Chondrocyte (in vitro differentiated cells): Measurements from ENCODE around the gene FAM13A. TPM values are rescaled to one million over a fixed set of nuclear protein-coding genes. Genes with fewer than 3 reads are reported as not detected.

Experiments
- DNase-seq: peaks from one replicate; pipeline ENCODE4 v3.0.0; 2021; ENCODE audit warnings: mixed read lengths, low spot score
- H3K27ac Mint-ChIP-seq: one replicate; pipeline ENCODE4 v1.8.0; 2021; ENCODE audit warnings: mild to moderate bottlenecking, moderate library complexity, mixed read lengths; ENCODE audit not compliant: unreplicated experiment
- H3K27me3 Mint-ChIP-seq: 2 replicates; pipeline ENCODE4 v1.8.0; 2021; ENCODE audit warnings: low read depth, mixed read lengths
- H3K36me3 Mint-ChIP-seq: 2 replicates; pipeline ENCODE4 v1.8.0; 2021; ENCODE audit warnings: low read depth, mixed read lengths
- H3K4me1 Mint-ChIP-seq: 2 replicates; pipeline ENCODE4 v1.8.0; 2021; ENCODE audit warnings: low read depth, mild to moderate bottlenecking, mixed read lengths
- H3K4me3 Mint-ChIP-seq: one replicate; pipeline ENCODE4 v1.8.0; 2021; ENCODE audit warnings: mild to moderate bottlenecking, moderate library complexity, mixed read lengths; ENCODE audit not compliant: unreplicated experiment
- H3K9me3 Mint-ChIP-seq: 2 replicates; pipeline ENCODE4 v1.8.0; 2021; ENCODE audit warnings: low read depth, mixed read lengths
- total RNA-seq: library from RNA; stranded (reverse); gene quantifications from 3 replicates; pipeline ENCODE4 v1.2.1, GENCODE V29; 2021
- TF ChIP-seq, protein P1 (sequence below): fragments of 200-600 bp; sonication (generic); IDR thresholded peaks from 2 replicates; pipeline ENCODE4 v1.5.0; 2021; ENCODE audit warnings: antibody characterized with exemption, mild to moderate bottlenecking, moderate library complexity

Gene FAM13A
- total RNA-seq, 1 donor from 2014 or later, result 10.5 TPM

DNA sequence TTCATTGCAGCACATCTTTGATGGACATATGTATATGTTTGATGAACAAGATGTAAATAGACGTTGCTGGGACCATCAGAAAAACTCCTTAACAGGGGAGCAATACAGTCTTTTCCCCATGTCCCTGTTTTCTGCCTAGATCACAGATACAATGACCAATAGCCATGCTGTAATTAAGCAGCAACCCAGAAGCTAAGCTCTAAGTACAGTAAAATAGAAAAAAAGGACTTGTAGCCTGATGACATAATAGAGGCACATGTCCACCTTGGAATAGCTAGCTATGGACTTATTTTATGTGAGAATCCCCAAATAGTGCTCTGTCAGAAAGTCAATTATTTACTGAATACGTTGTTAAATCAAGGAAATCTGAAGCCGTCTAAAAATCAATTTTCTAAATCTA, 14.9 kb downstream of the FAM13A start:
- Mint-ChIP-seq H3K27ac (no peak overlapping the region), H3K36me3 (peaks cover 2% of the 10 kb centered on the region), H3K9me3 (no peaks in the 10 kb centered on the region), H3K4me1 (peaks cover 4% of the 10 kb centered on the region), H3K4me3 (no peak overlapping the region), H3K27me3 (no peaks in the 10 kb centered on the region)
- no peak for DNase-seq
- TF ChIP-seq, protein P1, sequence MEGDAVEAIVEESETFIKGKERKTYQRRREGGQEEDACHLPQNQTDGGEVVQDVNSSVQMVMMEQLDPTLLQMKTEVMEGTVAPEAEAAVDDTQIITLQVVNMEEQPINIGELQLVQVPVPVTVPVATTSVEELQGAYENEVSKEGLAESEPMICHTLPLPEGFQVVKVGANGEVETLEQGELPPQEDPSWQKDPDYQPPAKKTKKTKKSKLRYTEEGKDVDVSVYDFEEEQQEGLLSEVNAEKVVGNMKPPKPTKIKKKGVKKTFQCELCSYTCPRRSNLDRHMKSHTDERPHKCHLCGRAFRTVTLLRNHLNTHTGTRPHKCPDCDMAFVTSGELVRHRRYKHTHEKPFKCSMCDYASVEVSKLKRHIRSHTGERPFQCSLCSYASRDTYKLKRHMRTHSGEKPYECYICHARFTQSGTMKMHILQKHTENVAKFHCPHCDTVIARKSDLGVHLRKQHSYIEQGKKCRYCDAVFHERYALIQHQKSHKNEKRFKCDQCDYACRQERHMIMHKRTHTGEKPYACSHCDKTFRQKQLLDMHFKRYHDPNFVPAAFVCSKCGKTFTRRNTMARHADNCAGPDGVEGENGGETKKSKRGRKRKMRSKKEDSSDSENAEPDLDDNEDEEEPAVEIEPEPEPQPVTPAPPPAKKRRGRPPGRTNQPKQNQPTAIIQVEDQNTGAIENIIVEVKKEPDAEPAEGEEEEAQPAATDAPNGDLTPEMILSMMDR, result no peak

DNA sequence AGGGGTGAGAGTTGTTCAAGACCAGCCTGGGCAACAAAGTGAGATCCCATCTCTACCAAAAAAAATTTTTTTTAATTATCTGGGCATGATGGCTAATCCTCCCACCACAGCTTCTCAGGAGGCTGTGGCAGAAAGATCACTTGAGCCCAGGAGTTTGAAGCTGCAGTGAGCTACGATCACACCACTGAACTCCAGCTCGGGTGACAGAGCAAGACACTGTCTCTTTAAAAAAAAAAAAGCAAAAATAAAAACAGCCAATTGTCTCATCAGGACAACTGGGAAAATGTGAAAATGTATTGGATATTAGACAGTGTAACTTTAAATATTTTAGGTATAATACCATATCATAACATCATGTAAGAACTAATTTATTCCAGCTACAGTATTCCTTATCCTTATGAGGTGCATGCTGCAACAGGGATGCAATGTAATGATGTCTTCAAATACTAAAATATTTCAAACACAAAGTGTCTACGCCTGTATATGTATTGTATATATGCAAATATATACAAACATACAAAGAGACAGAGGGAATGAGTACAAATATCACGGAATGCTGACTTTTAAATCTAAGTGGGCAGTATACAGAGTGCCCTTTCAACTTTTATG, 17.2 kb downstream of the FAM13A start:
- H3K9me3 Mint-ChIP-seq, result peaks cover 10% of the 10 kb centered on the region
- no peak overlapping the region for H3K4me3 Mint-ChIP-seq
- H3K36me3 Mint-ChIP-seq, result peaks cover 7% of the 10 kb centered on the region
- no peaks in the 10 kb centered on the region for H3K27me3 Mint-ChIP-seq
- TF ChIP-seq, protein P1, result no peak
- peaks cover 4% of the 10 kb centered on the region for H3K4me1 Mint-ChIP-seq
- no peak for DNase-seq
- H3K27ac Mint-ChIP-seq, result peak overlapping the region; percentile 49

DNA sequence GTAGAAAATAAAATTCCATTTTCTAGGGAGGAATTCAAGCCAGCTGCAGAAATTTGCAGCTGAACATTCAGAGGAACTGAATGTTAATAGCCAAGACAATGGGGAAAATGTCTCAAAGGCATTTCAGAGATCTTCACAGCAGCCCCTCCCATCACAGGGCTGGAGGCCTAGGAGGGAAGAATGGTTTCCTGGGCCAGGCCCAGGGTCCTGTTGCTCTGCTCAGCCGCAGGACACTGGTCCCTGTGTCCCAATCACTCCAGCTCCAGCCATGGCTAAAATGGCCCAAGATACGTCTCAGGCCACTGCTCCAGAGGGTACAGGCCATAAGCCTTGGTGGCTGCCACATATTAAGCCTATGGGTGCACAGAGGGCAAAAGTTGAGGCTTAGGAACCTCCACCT, 20.4 kb downstream of the FAM13A start:
- no peak for DNase-seq
- H3K9me3 Mint-ChIP-seq, result peaks cover 10% of the 10 kb centered on the region
- H3K27ac Mint-ChIP-seq, result no peak overlapping the region
- no peak overlapping the region for H3K4me3 Mint-ChIP-seq
- H3K4me1 Mint-ChIP-seq, result peaks cover 7% of the 10 kb centered on the region
- H3K36me3 Mint-ChIP-seq, result peaks cover 5% of the 10 kb centered on the region
- TF ChIP-seq, protein P1, result no peak
- H3K27me3 Mint-ChIP-seq, result no peaks in the 10 kb centered on the region

DNA sequence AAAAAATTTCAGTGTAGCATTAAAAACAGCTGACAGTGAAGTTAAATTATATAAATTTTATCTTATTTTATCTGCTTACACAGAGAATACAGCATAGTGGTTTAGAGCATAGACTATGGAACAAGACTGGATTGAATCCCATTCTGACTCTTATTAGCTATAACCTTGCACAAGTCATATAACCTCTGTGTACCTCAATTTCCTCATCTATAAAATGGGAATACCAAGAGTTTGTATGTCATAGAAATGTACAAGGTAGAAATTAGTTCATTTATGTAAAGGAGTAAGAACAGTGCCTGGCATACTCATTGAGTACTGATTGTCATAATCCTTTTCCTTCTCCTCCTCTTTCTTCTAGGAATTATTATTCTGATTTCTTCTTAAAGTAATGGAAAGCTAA, 25.7 kb downstream of the FAM13A start:
- H3K27me3 Mint-ChIP-seq, result no peaks in the 10 kb centered on the region
- H3K27ac Mint-ChIP-seq, result no peak overlapping the region
- TF ChIP-seq, protein P1, result no peak
- peaks cover 3% of the 10 kb centered on the region for H3K4me1 Mint-ChIP-seq
- peaks cover 8% of the 10 kb centered on the region for H3K9me3 Mint-ChIP-seq
- DNase-seq, result no peak
- peaks cover 5% of the 10 kb centered on the region for H3K36me3 Mint-ChIP-seq
- H3K4me3 Mint-ChIP-seq, result no peak overlapping the region

DNA sequence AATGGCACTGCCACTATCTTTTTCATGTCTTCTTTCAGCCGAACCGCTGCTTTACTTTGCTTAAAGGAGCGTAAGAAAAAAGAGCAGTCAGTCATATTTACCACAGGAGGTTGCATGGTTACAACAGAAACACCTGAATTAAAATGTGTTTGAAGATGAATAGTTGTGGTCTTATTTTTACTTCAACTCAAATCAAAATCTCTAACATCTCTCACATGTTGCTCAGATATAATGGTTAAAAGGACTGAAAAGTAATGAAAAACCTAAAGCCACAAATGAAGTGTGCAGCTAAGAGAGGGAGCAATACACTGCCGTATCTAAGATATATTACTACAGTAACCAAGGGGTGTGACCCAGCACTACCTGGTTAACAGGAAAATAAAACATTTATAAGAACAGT, 27.4 kb downstream of the FAM13A start:
- no peak for DNase-seq
- Mint-ChIP-seq H3K4me3 (no peak overlapping the region), H3K27me3 (no peaks in the 10 kb centered on the region), H3K36me3 (no peaks in the 10 kb centered on the region), H3K27ac (no peak overlapping the region), H3K4me1 (peaks cover 3% of the 10 kb centered on the region), H3K9me3 (no peaks in the 10 kb centered on the region)
- TF ChIP-seq, protein P1, result no peak
